Neural cell (in vitro differentiated cells): Measurements from ENCODE around the gene METTL24. TPM values are rescaled to one million over a fixed set of nuclear protein-coding genes. Genes with fewer than 3 reads are reported as not detected.

ENCODE experiments used
- H2AFZ ChIP-seq: fragments of 200-600, 300-800 bp; sonication (generic), shearing (Covaris generic); 2 replicates; pipeline ENCODE4 v1.6.0; 2014; ENCODE audit warnings: low read depth, mild to moderate bottlenecking, antibody characterized with exemption, low read length, moderate library complexity
- H3F3A ChIP-seq: fragments of 200-600 bp; shearing (Covaris generic); 2 replicates; pipeline ENCODE4 v1.6.1; 2016; ENCODE audit warnings: mild to moderate bottlenecking, moderate library complexity, mixed read lengths, antibody characterized with exemption, low read length; ENCODE audit not compliant: insufficient read depth, poor library complexity, severe bottlenecking
- H3K27ac ChIP-seq: fragments of 200-600, 300-800 bp; sonication (generic), shearing (Covaris generic); 2 replicates; pipeline ENCODE4 v1.5.1; 2014; ENCODE audit warnings: mild to moderate bottlenecking, low read length, moderate library complexity
- H3K27me3 ChIP-seq: fragments of 300-800, 200-600 bp; sonication (generic), shearing (Covaris generic); 2 replicates; pipeline ENCODE4 v1.6.0; 2014; ENCODE audit warnings: mild to moderate bottlenecking, low read depth, low read length, moderate library complexity; ENCODE audit not compliant: insufficient read depth
- H3K36me3 ChIP-seq: fragments of 300-800, 200-600 bp; sonication (generic), shearing (Covaris generic); 2 replicates; pipeline ENCODE4 v1.5.1; 2014; ENCODE audit warnings: mild to moderate bottlenecking, antibody characterized with exemption, low read length, moderate library complexity; ENCODE audit not compliant: insufficient read depth
- H3K4me2 ChIP-seq: fragments of 300-800, 200-600 bp; sonication (generic), shearing (Covaris generic); 2 replicates; pipeline ENCODE4 v1.6.0; 2014; ENCODE audit warnings: mild to moderate bottlenecking, low read length
- H3K4me3 ChIP-seq: fragments of 300-800, 200-600 bp; sonication (generic), shearing (Covaris generic); 2 replicates; pipeline ENCODE4 v1.5.1; 2014; ENCODE audit warnings: mild to moderate bottlenecking, low read length, moderate library complexity
- H3K79me2 ChIP-seq: fragments of 200-600 bp; shearing (Covaris generic); replicated peaks from 2 replicates; pipeline ENCODE4 v1.6.0; 2014; ENCODE audit warnings: mild to moderate bottlenecking, low read length, moderate library complexity; ENCODE audit not compliant: insufficient read depth
- H3K9ac ChIP-seq: fragments of 300-800, 200-600 bp; sonication (generic), shearing (Covaris generic); 2 replicates; pipeline ENCODE4 v1.6.1; 2016; ENCODE audit warnings: mild to moderate bottlenecking, low read length, mixed read lengths
- H3K9me2 ChIP-seq: fragments of 200-600 bp; shearing (Covaris generic); 2 replicates; pipeline ENCODE4 v1.6.1; 2016; ENCODE audit warnings: mild to moderate bottlenecking, low read length, mixed read lengths; ENCODE audit not compliant: insufficient read depth
- H3K9me3 ChIP-seq: fragments of 200-600, 300-800 bp; sonication (generic), shearing (Covaris generic); 2 replicates; pipeline ENCODE4 v1.6.1; 2016; ENCODE audit warnings: mild to moderate bottlenecking, mixed run types, low read length, moderate library complexity, mixed read lengths
- H4K20me1 ChIP-seq: fragments of 200-600 bp; shearing (Covaris generic); 2 replicates; pipeline ENCODE4 v1.6.1; 2016; ENCODE audit warnings: mild to moderate bottlenecking, mixed run types; ENCODE audit not compliant: insufficient read depth
- EP300 ChIP-seq: fragments of 450-650 bp; conservative IDR thresholded peaks from 2 replicates; pipeline ENCODE4 v1.6.1; 2014; ENCODE audit warnings: antibody characterized with exemption, mild to moderate bottlenecking, moderate library complexity; ENCODE audit not compliant: poor library complexity, severe bottlenecking
- EZH2 ChIP-seq: fragments of 200-600, 300-800 bp; shearing (Covaris generic), sonication (generic); IDR thresholded peaks from 2 replicates; pipeline ENCODE4 v1.6.1; 2014; ENCODE audit warnings: antibody characterized with exemption, low read length, borderline replicate concordance, mild to moderate bottlenecking; ENCODE audit not compliant: insufficient read depth, poor library complexity, severe bottlenecking
- MXI1 ChIP-seq: fragments of 450-650 bp; conservative IDR thresholded peaks from 2 replicates; pipeline ENCODE4 v1.6.1; 2014; ENCODE audit warnings: antibody characterized with exemption, mild to moderate bottlenecking; ENCODE audit not compliant: poor library complexity, severe bottlenecking
- POLR2AphosphoS5 ChIP-seq: IDR thresholded peaks from 2 replicates; pipeline ENCODE4 v1.6.1; 2012
- RAD21 ChIP-seq: fragments of 450-650 bp; conservative IDR thresholded peaks from 2 replicates; pipeline ENCODE4 v1.6.1; 2014; ENCODE audit warnings: antibody characterized with exemption, mild to moderate bottlenecking, moderate library complexity
- SMC3 ChIP-seq: fragments of 450-650 bp; conservative IDR thresholded peaks from 2 replicates; pipeline ENCODE4 v1.6.1; 2014; ENCODE audit warnings: antibody characterized with exemption, mild to moderate bottlenecking, moderate library complexity; ENCODE audit not compliant: poor library complexity
- TAF1 ChIP-seq: IDR thresholded peaks from 2 replicates; pipeline ENCODE4 v1.6.1; 2012; ENCODE audit warnings: low read depth
- polyA plus RNA-seq: library from polyadenylated mRNA; depleted of rRNA; stranded (reverse); fragments of >200 nt; gene quantifications from 2 replicates; pipeline ENCODE4 v1.2.3, GENCODE V29; 2014
- TF ChIP-seq, protein P1 (sequence below): fragments of 450-650 bp; IDR thresholded peaks from 2 replicates; pipeline ENCODE4 v1.5.1; 2014; ENCODE audit warnings: antibody characterized with exemption, mild to moderate bottlenecking, moderate library complexity; ENCODE audit not compliant: poor library complexity, severe bottlenecking
- TF ChIP-seq, protein P2 (sequence below): IDR thresholded peaks from 2 replicates; pipeline ENCODE4 v1.6.1; 2012; ENCODE audit warnings: borderline replicate concordance

Gene METTL24
- polyA plus RNA-seq, 1 donor from 2014 or later, result not detected

DNA sequence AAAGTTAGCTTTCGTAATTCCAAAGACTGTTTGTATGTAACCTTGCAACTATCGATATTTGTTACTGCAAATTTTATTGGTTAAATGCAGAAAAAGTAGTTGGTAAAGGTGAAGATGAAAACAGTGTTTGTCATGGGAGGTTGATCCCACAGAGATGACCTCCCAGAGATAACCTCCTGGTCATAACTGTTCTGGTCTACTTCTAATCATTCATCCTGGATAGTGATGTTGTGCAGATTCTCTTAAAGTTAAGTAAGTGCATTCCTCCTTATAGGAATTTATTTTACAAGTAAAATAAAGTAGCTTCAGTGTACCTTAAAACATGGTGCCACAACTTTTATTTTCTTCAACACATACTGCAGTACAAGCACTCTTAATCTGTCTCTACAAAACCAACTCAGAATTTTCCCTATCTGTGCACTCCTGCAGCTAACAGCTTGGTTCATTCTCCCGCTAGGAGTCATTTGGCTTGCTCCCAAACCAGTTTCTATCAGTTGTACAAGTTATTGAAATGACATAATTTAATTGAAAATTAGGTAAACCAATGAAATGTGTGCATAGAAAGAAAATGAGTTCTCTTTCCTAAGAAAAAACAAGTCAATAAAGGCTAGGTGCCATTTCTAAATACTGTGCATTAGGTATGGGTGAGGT, 19.2 kb downstream of the METTL24 start:
- H3K9ac ChIP-seq, result no peak overlapping the region
- H3K27me3 ChIP-seq, result no peaks in the 10 kb centered on the region
- no peak overlapping the region for H2AFZ ChIP-seq
- H3K79me2 ChIP-seq, result no peaks in the 10 kb centered on the region
- H3K9me3 ChIP-seq, result no peaks in the 10 kb centered on the region
- no peaks in the 10 kb centered on the region for H3F3A ChIP-seq
- H3K4me2 ChIP-seq, result no peak overlapping the region
- H3K9me2 ChIP-seq, result no peaks in the 10 kb centered on the region
- TF ChIP-seq, protein P1, sequence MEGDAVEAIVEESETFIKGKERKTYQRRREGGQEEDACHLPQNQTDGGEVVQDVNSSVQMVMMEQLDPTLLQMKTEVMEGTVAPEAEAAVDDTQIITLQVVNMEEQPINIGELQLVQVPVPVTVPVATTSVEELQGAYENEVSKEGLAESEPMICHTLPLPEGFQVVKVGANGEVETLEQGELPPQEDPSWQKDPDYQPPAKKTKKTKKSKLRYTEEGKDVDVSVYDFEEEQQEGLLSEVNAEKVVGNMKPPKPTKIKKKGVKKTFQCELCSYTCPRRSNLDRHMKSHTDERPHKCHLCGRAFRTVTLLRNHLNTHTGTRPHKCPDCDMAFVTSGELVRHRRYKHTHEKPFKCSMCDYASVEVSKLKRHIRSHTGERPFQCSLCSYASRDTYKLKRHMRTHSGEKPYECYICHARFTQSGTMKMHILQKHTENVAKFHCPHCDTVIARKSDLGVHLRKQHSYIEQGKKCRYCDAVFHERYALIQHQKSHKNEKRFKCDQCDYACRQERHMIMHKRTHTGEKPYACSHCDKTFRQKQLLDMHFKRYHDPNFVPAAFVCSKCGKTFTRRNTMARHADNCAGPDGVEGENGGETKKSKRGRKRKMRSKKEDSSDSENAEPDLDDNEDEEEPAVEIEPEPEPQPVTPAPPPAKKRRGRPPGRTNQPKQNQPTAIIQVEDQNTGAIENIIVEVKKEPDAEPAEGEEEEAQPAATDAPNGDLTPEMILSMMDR, result no peak
- no peak for TF ChIP-seq POLR2AphosphoS5
- no peak for TF ChIP-seq RAD21
- no peak for TF ChIP-seq TAF1
- no peak for TF ChIP-seq EZH2
- TF ChIP-seq EP300, result no peak
- no peak for TF ChIP-seq SMC3
- no peak for TF ChIP-seq MXI1
- TF ChIP-seq, protein P2, sequence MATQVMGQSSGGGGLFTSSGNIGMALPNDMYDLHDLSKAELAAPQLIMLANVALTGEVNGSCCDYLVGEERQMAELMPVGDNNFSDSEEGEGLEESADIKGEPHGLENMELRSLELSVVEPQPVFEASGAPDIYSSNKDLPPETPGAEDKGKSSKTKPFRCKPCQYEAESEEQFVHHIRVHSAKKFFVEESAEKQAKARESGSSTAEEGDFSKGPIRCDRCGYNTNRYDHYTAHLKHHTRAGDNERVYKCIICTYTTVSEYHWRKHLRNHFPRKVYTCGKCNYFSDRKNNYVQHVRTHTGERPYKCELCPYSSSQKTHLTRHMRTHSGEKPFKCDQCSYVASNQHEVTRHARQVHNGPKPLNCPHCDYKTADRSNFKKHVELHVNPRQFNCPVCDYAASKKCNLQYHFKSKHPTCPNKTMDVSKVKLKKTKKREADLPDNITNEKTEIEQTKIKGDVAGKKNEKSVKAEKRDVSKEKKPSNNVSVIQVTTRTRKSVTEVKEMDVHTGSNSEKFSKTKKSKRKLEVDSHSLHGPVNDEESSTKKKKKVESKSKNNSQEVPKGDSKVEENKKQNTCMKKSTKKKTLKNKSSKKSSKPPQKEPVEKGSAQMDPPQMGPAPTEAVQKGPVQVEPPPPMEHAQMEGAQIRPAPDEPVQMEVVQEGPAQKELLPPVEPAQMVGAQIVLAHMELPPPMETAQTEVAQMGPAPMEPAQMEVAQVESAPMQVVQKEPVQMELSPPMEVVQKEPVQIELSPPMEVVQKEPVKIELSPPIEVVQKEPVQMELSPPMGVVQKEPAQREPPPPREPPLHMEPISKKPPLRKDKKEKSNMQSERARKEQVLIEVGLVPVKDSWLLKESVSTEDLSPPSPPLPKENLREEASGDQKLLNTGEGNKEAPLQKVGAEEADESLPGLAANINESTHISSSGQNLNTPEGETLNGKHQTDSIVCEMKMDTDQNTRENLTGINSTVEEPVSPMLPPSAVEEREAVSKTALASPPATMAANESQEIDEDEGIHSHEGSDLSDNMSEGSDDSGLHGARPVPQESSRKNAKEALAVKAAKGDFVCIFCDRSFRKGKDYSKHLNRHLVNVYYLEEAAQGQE, result no peak
- no peak overlapping the region for H3K27ac ChIP-seq
- no peak overlapping the region for H3K4me3 ChIP-seq
- H4K20me1 ChIP-seq, result no peaks in the 10 kb centered on the region
- no peaks in the 10 kb centered on the region for H3K36me3 ChIP-seq

DNA sequence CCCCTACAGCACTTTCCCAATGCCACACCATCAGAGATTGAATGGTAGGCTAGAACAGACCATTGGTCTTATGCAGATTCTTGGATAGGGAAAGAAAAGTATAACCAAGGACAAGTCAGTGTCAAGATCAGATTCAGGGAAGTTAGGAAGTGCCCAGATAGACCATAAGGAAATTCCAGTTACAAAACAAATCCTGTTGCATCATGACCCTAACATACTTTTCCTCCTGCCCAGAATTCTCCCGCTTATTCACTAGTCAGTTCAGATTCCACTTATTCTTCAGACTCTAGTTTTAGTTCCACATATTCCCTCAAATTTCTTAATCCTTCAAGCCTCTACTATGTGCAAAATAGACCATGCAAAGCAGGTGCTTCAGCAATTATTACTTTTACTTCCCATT, 20.7 kb downstream of the METTL24 start:
- H3K27ac ChIP-seq, result no peak overlapping the region
- no peaks in the 10 kb centered on the region for H3K27me3 ChIP-seq
- TF ChIP-seq MXI1 (no peak), EP300 (no peak), POLR2AphosphoS5 (no peak), EZH2 (no peak), RAD21 (no peak), SMC3 (no peak), TAF1 (no peak)
- TF ChIP-seq, protein P2, result no peak
- TF ChIP-seq, protein P1, result no peak
- H3K79me2 ChIP-seq, result no peaks in the 10 kb centered on the region
- no peaks in the 10 kb centered on the region for H3K36me3 ChIP-seq
- no peak overlapping the region for H3K4me2 ChIP-seq
- H3K9me3 ChIP-seq, result no peaks in the 10 kb centered on the region
- no peak overlapping the region for H2AFZ ChIP-seq
- no peaks in the 10 kb centered on the region for H3K9me2 ChIP-seq
- no peaks in the 10 kb centered on the region for H3F3A ChIP-seq
- no peak overlapping the region for H3K9ac ChIP-seq
- no peak overlapping the region for H3K4me3 ChIP-seq
- H4K20me1 ChIP-seq, result no peaks in the 10 kb centered on the region
